ENCODE measurements around the gene IL23R.
"Not testable (repeated sequence)": the region's sequence is repeated elsewhere in the genome, so short reads cannot be mapped to it uniquely, and the experiment has no call there.

Gene IL23R

GRCh38 chr1:67204298-67204980 is 38.2 kb downstream of the IL23R start:
- no peaks in the 10 kb centered on the region for H3K9me3 Mint-ChIP-seq
- H3K27me3 Mint-ChIP-seq = no peaks in the 10 kb centered on the region
- H3K4me3 Mint-ChIP-seq = no peak overlapping the region
- no peaks in the 10 kb centered on the region for H3K4me1 Mint-ChIP-seq
- H3K36me3 Mint-ChIP-seq = no peaks in the 10 kb centered on the region
- peak overlapping the region; percentile 55 for H3K27ac Mint-ChIP-seq

GRCh38 chr1:67207398-67207797 is 41.1 kb downstream of the IL23R start:
- H3K9me3 Mint-ChIP-seq = not testable (repeated sequence)

GRCh38 chr1:67208217-67208616 is 42.0 kb downstream of the IL23R start:
- H3K27me3 Mint-ChIP-seq = no peaks in the 10 kb centered on the region
- H3K9me3 Mint-ChIP-seq = no peaks in the 10 kb centered on the region
- peaks cover 18% of the 10 kb centered on the region for H3K4me1 Mint-ChIP-seq
- no peak overlapping the region for H3K27ac Mint-ChIP-seq
- H3K36me3 Mint-ChIP-seq = no peaks in the 10 kb centered on the region
- H3K4me3 Mint-ChIP-seq = no peak overlapping the region

More at GRCh38 chr1:67207398-67207797, 41.1 kb downstream of the IL23R start:
- not testable (repeated sequence) for H3K27ac Mint-ChIP-seq, H3K27me3 Mint-ChIP-seq, H3K36me3 Mint-ChIP-seq, H3K4me3 Mint-ChIP-seq
- H3K4me1 Mint-ChIP-seq = peaks cover 12% of the 10 kb centered on the region

GRCh38 chr1:67209521-67209920 is 43.3 kb downstream of the IL23R start:
- no peaks in the 10 kb centered on the region for H3K36me3 Mint-ChIP-seq
- H3K4me1 Mint-ChIP-seq = peaks cover 23% of the 10 kb centered on the region
- no peaks in the 10 kb centered on the region for H3K9me3 Mint-ChIP-seq
- H3K27ac Mint-ChIP-seq = no peak overlapping the region
- H3K4me3 Mint-ChIP-seq = no peak overlapping the region
- no peaks in the 10 kb centered on the region for H3K27me3 Mint-ChIP-seq

GRCh38 chr1:67211589-67212563 is 45.6 kb downstream of the IL23R start:
- no peaks in the 10 kb centered on the region for H3K27me3 Mint-ChIP-seq
- H3K9me3 Mint-ChIP-seq = no peaks in the 10 kb centered on the region
- H3K36me3 Mint-ChIP-seq = no peaks in the 10 kb centered on the region
- H3K27ac Mint-ChIP-seq = peak overlapping the region; percentile 62
- H3K4me1 Mint-ChIP-seq = peaks cover 31% of the 10 kb centered on the region
- H3K4me3 Mint-ChIP-seq = peak overlapping the region; percentile 2

- H3K4me1 Mint-ChIP-seq = peaks cover 41% of the 10 kb centered on the region
- no peak overlapping the region for H3K4me3 Mint-ChIP-seq
- peak overlapping the region; percentile 1 for H3K27ac Mint-ChIP-seq
Measured at GRCh38 chr1:67213164-67213563, 46.9 kb downstream of the IL23R start.

GRCh38 chr1:67213948-67214347 is 47.7 kb downstream of the IL23R start:
- no peaks in the 10 kb centered on the region for H3K27me3 Mint-ChIP-seq
- H3K4me3 Mint-ChIP-seq = no peak overlapping the region
- H3K36me3 Mint-ChIP-seq = no peaks in the 10 kb centered on the region
- no peak overlapping the region for H3K27ac Mint-ChIP-seq
- H3K9me3 Mint-ChIP-seq = no peaks in the 10 kb centered on the region
- H3K4me1 Mint-ChIP-seq = peaks cover 41% of the 10 kb centered on the region

More at GRCh38 chr1:67213164-67213563, 46.9 kb downstream of the IL23R start:
- Mint-ChIP-seq H3K9me3 (no peaks in the 10 kb centered on the region), H3K27me3 (no peaks in the 10 kb centered on the region), H3K36me3 (no peaks in the 10 kb centered on the region)

- Mint-ChIP-seq H3K9me3 (no peaks in the 10 kb centered on the region), H3K4me1 (peaks cover 41% of the 10 kb centered on the region), H3K27ac (no peak overlapping the region), H3K4me3 (no peak overlapping the region), H3K27me3 (no peaks in the 10 kb centered on the region), H3K36me3 (no peaks in the 10 kb centered on the region)
Measured at GRCh38 chr1:67214420-67215174, 48.3 kb downstream of the IL23R start.

GRCh38 chr1:67216401-67216800 is 50.1 kb downstream of the IL23R start:
- peaks cover 39% of the 10 kb centered on the region for H3K4me1 Mint-ChIP-seq
- H3K4me3 Mint-ChIP-seq = no peak overlapping the region
- H3K27ac Mint-ChIP-seq = no peak overlapping the region
- H3K27me3 Mint-ChIP-seq = no peaks in the 10 kb centered on the region
- no peaks in the 10 kb centered on the region for H3K9me3 Mint-ChIP-seq
- H3K36me3 Mint-ChIP-seq = no peaks in the 10 kb centered on the region

- no peak overlapping the region for H3K4me3 Mint-ChIP-seq
- no peaks in the 10 kb centered on the region for H3K9me3 Mint-ChIP-seq
- no peaks in the 10 kb centered on the region for H3K36me3 Mint-ChIP-seq
- H3K27me3 Mint-ChIP-seq = no peaks in the 10 kb centered on the region
- H3K4me1 Mint-ChIP-seq = peaks cover 29% of the 10 kb centered on the region
- H3K27ac Mint-ChIP-seq = peak overlapping the region; percentile 56
Measured at GRCh38 chr1:67217417-67217816, 51.2 kb downstream of the IL23R start.

- no peaks in the 10 kb centered on the region for H3K36me3 Mint-ChIP-seq
- peaks cover 26% of the 10 kb centered on the region for H3K4me1 Mint-ChIP-seq
- peak overlapping the region; percentile 68 for H3K27ac Mint-ChIP-seq
- peak overlapping the region; percentile 7 for H3K4me3 Mint-ChIP-seq
- H3K27me3 Mint-ChIP-seq = no peaks in the 10 kb centered on the region
- no peaks in the 10 kb centered on the region for H3K9me3 Mint-ChIP-seq
Measured at GRCh38 chr1:67217938-67218337, 51.7 kb downstream of the IL23R start.

GRCh38 chr1:67224856-67225255 is 58.6 kb downstream of the IL23R start:
- Mint-ChIP-seq H3K27ac (no peak overlapping the region), H3K4me1 (no peaks in the 10 kb centered on the region), H3K9me3 (no peaks in the 10 kb centered on the region), H3K27me3 (peaks cover 1% of the 10 kb centered on the region), H3K4me3 (no peak overlapping the region), H3K36me3 (no peaks in the 10 kb centered on the region)

GRCh38 chr1:67226688-67227087 is 60.4 kb downstream of the IL23R start:
- Mint-ChIP-seq H3K4me3 (no peak overlapping the region), H3K4me1 (no peaks in the 10 kb centered on the region), H3K27ac (peak overlapping the region; percentile 56), H3K9me3 (no peaks in the 10 kb centered on the region), H3K36me3 (no peaks in the 10 kb centered on the region), H3K27me3 (peaks cover 1% of the 10 kb centered on the region)

GRCh38 chr1:67227196-67227595 is 60.9 kb downstream of the IL23R start:
- no peak overlapping the region for H3K27ac Mint-ChIP-seq
- no peaks in the 10 kb centered on the region for H3K36me3 Mint-ChIP-seq
- peaks cover 1% of the 10 kb centered on the region for H3K27me3 Mint-ChIP-seq
- no peaks in the 10 kb centered on the region for H3K4me1 Mint-ChIP-seq
- H3K9me3 Mint-ChIP-seq = no peaks in the 10 kb centered on the region
- no peak overlapping the region for H3K4me3 Mint-ChIP-seq

GRCh38 chr1:67228791-67229190 is 62.5 kb downstream of the IL23R start:
- Mint-ChIP-seq H3K27ac (no peak overlapping the region), H3K4me1 (no peaks in the 10 kb centered on the region), H3K4me3 (no peak overlapping the region), H3K27me3 (peaks cover 1% of the 10 kb centered on the region), H3K36me3 (no peaks in the 10 kb centered on the region), H3K9me3 (no peaks in the 10 kb centered on the region)

Measured in activated naive CD4-positive, alpha-beta T cell treated with anti-CD3 and anti-CD28 coated beads, Interleukin-2, amount 50 U/mL, for 24 hours (primary cell).